Heart right ventricle (tissue), 16 donors: ENCODE data around the gene UBASH3B. TPM values are rescaled to one million over a fixed set of nuclear protein-coding genes. Genes with fewer than 3 reads are reported as not detected.

Experiments used
- ATAC-seq, 8 donors: fragments of 200-7000 bp; cut with Tn5 transposase; one replicate each; pipeline ENCODE4 v1.9.1; 2020; ENCODE audit warnings: mild to moderate bottlenecking in 8 of 8, moderate library complexity in 8 of 8, moderate number of reproducible peaks in 1 of 8
- DNase-seq, 2 donors: peaks; one replicate each; pipeline ENCODE4 v3.0.0-alpha.2; 2020
- H3K27ac ChIP-seq, 10 donors: fragments of 200-600 bp; sonication (generic) in 2 of 10; one replicate each; pipeline versions ENCODE4 v1.5.0 to v1.8.0; 2020 to 2022; ENCODE audit warnings: mild to moderate bottlenecking in 3 of 10
- H3K27me3 ChIP-seq, 7 donors: fragments of 200-600 bp; one replicate each; pipeline ENCODE4 v1.8.0; 2021 to 2022; ENCODE audit warnings: mild to moderate bottlenecking in 2 of 7
- H3K36me3 ChIP-seq, 9 donors: fragments of 200-600 bp; sonication (generic) in 1 of 9; one replicate each; pipeline versions ENCODE4 v1.5.0 to v1.8.0; 2020 to 2022; ENCODE audit warnings: mild to moderate bottlenecking in 2 of 9
- H3K4me1 ChIP-seq, 9 donors: fragments of 200-600 bp; sonication (generic) in 1 of 9; one replicate each; pipeline versions ENCODE4 v1.5.0 to v1.8.0; 2020 to 2022; ENCODE audit warnings: mild to moderate bottlenecking in 4 of 9
- H3K4me3 ChIP-seq, 10 donors: fragments of 200-600 bp; sonication (generic) in 2 of 10; one replicate each; pipeline versions ENCODE4 v1.5.0 to v1.8.0; 2020 to 2022; ENCODE audit warnings: mild to moderate bottlenecking in 7 of 10, moderate library complexity in 2 of 10
- H3K9me3 ChIP-seq, 11 donors: fragments of 200-600 bp in 10 of 11; sonication (generic) in 2 of 11; one replicate each; pipeline versions ENCODE4 v1.5.0 to v1.8.0; 2013 to 2022; ENCODE audit warnings: mild to moderate bottlenecking in 2 of 11, control low read depth in 1 of 11, moderate library complexity in 1 of 11
- WGBS, 2 donors: extraction: QIAGEN DNeasy Blood & Tissue Kit; methylation state at CpG; one replicate each; pipeline ENCODE4 v1.1.7; 2013; ENCODE audit warnings: inconsistent platforms in 1 of 2; 5-methylcytosine and 5-hydroxymethylcytosine counted together
- intact Hi-C, 10 donors: fragments of 100-400 bp; cut with DNase I; formaldehyde crosslinking; loops; one replicate each; pipeline versions ENCODE4 v1.11.1 to v1.14.2; 2022
- polyA plus RNA-seq, 2 donors: library from polyadenylated mRNA; stranded (reverse); fragments of 200-250 nt; gene quantifications; one replicate each; pipeline ENCODE4 v1.2.3, GENCODE V29; 2013
- total RNA-seq, 10 donors: library from RNA; stranded (reverse); fragmentation: NEBNext Ultra II Directional in 3 of 10; extraction: Animal tissue kit (Norgen Biotek cat#: 25700) in 3 of 10; gene quantifications; one replicate each; pipeline versions ENCODE4 v1.2.1 to v1.2.4, GENCODE V29; 2021 to 2023
- TF ChIP-seq, protein P1 (sequence below), 9 donors: fragments of 200-600 bp; sonication (generic) in 2 of 9; IDR thresholded peaks; one replicate each; pipeline versions ENCODE4 v1.5.0 to v1.8.0; 2021 to 2022; ENCODE audit warnings: antibody characterized with exemption in 9 of 9, mild to moderate bottlenecking in 5 of 9, moderate library complexity in 1 of 9
- donor health status: Arrhythmogenic right ventricular cardiomyopathy.
- donor health status: ischemic (EF 13 %, LVEDD 7.1; RV severe dilation, severe dysfunction).
- donor health status: healthy with polysubstance abuse.
- donor health status: DM: no; HTN: yes; CAD: no.
- donor health status: DM: no; HTN: no; CAD: no.
- donor health status: ischemic (EF 25% LVEDD 6.9; RV normal size, moderate dysfunction).
- donor health status: ischemic (EF 25% LVEDD 5.7; RV mildly dilated, moderate dysfunction).
- donor health status: healthy.
- donor health status: DM: yes; HTN: yes; CAD: no.
- donor health status: Ischemic cardiomyopathy.
- donor health status: ischemic (EF 35%, LVEDD 5.7; RV mildly dilated, moderate dysfunction).
- donor health status: nonischemic (EF 11% LVEDD 7.7; RV severe dilation, severe dysfunction).
- donor health status: DM: yes; HTN: yes; CAD: no.
- donor health status: PGD.
- donor health status: ischemic (EF 29% LVEDD 5.4; RV normal size, mild dysfunction).
- donor health status: nonischemic (EF 23%, LVEDD 6.1; RV moderate dilation, normal function).

Gene UBASH3B
- total and polyA plus RNA-seq, 12 donors, result 0.51 to 8.0 (median 1.5) TPM

- peaks cover 0 to 2% (median 0%) of the 10 kb centered on the region in 7 donors for H3K27me3 ChIP-seq
- 60 to 78% methylated on average over 11 of the region's 11 CpGs for WGBS, 2 donors
- intact Hi-C loops, result no loop called here
- no peaks in the 10 kb centered on the region for H3K9me3 ChIP-seq
- TF ChIP-seq, protein P1, sequence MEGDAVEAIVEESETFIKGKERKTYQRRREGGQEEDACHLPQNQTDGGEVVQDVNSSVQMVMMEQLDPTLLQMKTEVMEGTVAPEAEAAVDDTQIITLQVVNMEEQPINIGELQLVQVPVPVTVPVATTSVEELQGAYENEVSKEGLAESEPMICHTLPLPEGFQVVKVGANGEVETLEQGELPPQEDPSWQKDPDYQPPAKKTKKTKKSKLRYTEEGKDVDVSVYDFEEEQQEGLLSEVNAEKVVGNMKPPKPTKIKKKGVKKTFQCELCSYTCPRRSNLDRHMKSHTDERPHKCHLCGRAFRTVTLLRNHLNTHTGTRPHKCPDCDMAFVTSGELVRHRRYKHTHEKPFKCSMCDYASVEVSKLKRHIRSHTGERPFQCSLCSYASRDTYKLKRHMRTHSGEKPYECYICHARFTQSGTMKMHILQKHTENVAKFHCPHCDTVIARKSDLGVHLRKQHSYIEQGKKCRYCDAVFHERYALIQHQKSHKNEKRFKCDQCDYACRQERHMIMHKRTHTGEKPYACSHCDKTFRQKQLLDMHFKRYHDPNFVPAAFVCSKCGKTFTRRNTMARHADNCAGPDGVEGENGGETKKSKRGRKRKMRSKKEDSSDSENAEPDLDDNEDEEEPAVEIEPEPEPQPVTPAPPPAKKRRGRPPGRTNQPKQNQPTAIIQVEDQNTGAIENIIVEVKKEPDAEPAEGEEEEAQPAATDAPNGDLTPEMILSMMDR (IDR thresholded peaks at IDR 0.05), result no peak
- H3K27ac ChIP-seq, result peak overlapping the region in 7 of 10 donors; percentile 4 to 84 (median 48)
- H3K36me3 ChIP-seq, result no peaks in the 10 kb centered on the region
- no peak for DNase-seq
- ATAC-seq, result peak in 5 of 8 donors; percentile 22 to 50 (median 39)
- H3K4me3 ChIP-seq, result peak overlapping the region in 1 of 10 donors; percentile 4
- peaks cover 0 to 77% (median 13%) of the 10 kb centered on the region in 9 donors for H3K4me1 ChIP-seq
These were observed 86.9 kb downstream of the UBASH3B start for GRCh38 chr11:122742301-122743018.

GRCh38 chr11:122743097-122743741 is 87.7 kb downstream of the UBASH3B start:
- 89 to 100% methylated on average over 6 of the region's 6 CpGs for WGBS, 2 donors
- H3K36me3 ChIP-seq, result no peaks in the 10 kb centered on the region
- intact Hi-C loops, result no loop called here
- H3K27me3 ChIP-seq, result peaks cover 0 to 2% (median 0%) of the 10 kb centered on the region in 7 donors
- TF ChIP-seq, protein P1 (IDR thresholded peaks at IDR 0.05), result no peak
- peaks cover 0 to 77% (median 13%) of the 10 kb centered on the region in 9 donors for H3K4me1 ChIP-seq
- H3K4me3 ChIP-seq, result peak overlapping the region in 1 of 10 donors; percentile 6
- H3K9me3 ChIP-seq, result no peaks in the 10 kb centered on the region
- H3K27ac ChIP-seq, result peak overlapping the region in 2 of 10 donors; percentile 48 to 84
- DNase-seq (no peak), ATAC-seq (no peak)

GRCh38 chr11:122743949-122744348 is 88.4 kb downstream of the UBASH3B start:
- peak in 2 of 8 donors; percentile 22 to 28 for ATAC-seq
- TF ChIP-seq, protein P1 (IDR thresholded peaks at IDR 0.05), result no peak
- peak overlapping the region in 1 of 10 donors; percentile 6 for H3K4me3 ChIP-seq

DNA sequence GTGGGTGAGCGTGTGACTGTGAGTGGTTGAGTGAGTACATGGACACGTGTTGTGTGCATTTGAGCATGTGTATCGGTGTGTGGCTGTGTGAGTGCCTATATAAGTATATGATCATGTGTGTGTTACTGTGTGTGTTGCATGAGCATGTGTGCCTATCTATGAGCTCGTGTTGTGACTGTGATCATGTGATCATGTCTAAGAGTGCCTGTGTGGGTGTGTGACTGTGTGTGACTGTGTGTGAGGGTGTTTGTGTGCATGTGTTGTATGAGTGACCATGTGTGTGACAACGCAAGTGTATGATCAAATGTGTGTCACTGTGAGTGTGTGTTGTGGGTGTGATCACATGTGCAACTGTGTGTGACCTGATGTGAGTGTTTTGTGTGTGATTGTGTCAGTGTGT is 88.8 kb downstream of the UBASH3B start:
- WGBS, 2 donors, result 87 to 89% methylated on average over 5 of the region's 5 CpGs
- Histone ChIP-seq H3K27ac (peak overlapping the region in 1 of 10 donors; percentile 84), H3K36me3 (no peaks in the 10 kb centered on the region), H3K4me1 (peaks cover 0 to 87% (median 13%) of the 10 kb centered on the region in 9 donors), H3K27me3 (peaks cover 0 to 2% (median 0%) of the 10 kb centered on the region in 7 donors), H3K9me3 (no peaks in the 10 kb centered on the region), H3K4me3 (no peak overlapping the region)
- no peak for DNase-seq
- no peak for ATAC-seq
- intact Hi-C loops, result no loop called here
- TF ChIP-seq, protein P1 (IDR thresholded peaks at IDR 0.05), result no peak

More at GRCh38 chr11:122743949-122744348, 88.4 kb downstream of the UBASH3B start:
- intact Hi-C loops, result no loop called here
- DNase-seq, result no peak
- Histone ChIP-seq H3K36me3 (no peaks in the 10 kb centered on the region), H3K27me3 (peaks cover 0 to 2% (median 0%) of the 10 kb centered on the region in 7 donors), H3K4me1 (peaks cover 0 to 83% (median 13%) of the 10 kb centered on the region in 9 donors), H3K9me3 (no peaks in the 10 kb centered on the region), H3K27ac (peak overlapping the region in 1 of 10 donors; percentile 84)
- WGBS, 2 donors, result 80 to 83% methylated on average over 6 of the region's 6 CpGs
